GM12873 (cell line): ENCODE data around the gene CREB3L1.

Experiments
- TF ChIP-seq, protein P1 (sequence below): IDR thresholded peaks from 2 replicates; pipeline ENCODE4 v1.5.1; 2012; ENCODE audit warnings: low read depth, mild to moderate bottlenecking, moderate library complexity, low read length, control low read depth; ENCODE audit not compliant: insufficient read depth; ENCODE audit errors: missing control alignments

CREB3L1 gene

DNA sequence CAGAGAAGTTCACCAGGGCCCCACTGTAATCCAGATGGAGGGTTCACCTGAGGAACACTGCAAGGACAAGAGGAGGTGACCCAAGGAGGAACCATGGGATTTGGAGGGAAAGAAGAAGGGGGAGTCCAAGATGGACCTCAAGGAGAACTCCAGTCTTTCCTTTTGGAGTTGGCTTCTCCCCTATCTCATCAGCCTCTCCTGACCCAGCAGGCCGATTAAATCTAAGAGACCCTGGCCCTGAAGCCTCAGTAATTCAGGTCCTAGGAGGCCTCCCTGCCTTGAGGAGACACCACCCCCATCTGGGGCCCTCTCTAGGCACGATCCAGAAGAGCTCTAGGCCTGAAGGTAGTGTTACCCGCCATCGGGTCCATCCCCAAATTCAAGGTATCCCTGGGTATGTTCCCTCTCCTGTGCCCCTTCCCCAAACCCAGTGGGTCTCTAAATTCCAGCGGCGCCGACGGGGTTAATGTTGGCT, 54.7 kb downstream of the CREB3L1 start:
- TF ChIP-seq, protein P1, sequence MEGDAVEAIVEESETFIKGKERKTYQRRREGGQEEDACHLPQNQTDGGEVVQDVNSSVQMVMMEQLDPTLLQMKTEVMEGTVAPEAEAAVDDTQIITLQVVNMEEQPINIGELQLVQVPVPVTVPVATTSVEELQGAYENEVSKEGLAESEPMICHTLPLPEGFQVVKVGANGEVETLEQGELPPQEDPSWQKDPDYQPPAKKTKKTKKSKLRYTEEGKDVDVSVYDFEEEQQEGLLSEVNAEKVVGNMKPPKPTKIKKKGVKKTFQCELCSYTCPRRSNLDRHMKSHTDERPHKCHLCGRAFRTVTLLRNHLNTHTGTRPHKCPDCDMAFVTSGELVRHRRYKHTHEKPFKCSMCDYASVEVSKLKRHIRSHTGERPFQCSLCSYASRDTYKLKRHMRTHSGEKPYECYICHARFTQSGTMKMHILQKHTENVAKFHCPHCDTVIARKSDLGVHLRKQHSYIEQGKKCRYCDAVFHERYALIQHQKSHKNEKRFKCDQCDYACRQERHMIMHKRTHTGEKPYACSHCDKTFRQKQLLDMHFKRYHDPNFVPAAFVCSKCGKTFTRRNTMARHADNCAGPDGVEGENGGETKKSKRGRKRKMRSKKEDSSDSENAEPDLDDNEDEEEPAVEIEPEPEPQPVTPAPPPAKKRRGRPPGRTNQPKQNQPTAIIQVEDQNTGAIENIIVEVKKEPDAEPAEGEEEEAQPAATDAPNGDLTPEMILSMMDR = no peak

DNA sequence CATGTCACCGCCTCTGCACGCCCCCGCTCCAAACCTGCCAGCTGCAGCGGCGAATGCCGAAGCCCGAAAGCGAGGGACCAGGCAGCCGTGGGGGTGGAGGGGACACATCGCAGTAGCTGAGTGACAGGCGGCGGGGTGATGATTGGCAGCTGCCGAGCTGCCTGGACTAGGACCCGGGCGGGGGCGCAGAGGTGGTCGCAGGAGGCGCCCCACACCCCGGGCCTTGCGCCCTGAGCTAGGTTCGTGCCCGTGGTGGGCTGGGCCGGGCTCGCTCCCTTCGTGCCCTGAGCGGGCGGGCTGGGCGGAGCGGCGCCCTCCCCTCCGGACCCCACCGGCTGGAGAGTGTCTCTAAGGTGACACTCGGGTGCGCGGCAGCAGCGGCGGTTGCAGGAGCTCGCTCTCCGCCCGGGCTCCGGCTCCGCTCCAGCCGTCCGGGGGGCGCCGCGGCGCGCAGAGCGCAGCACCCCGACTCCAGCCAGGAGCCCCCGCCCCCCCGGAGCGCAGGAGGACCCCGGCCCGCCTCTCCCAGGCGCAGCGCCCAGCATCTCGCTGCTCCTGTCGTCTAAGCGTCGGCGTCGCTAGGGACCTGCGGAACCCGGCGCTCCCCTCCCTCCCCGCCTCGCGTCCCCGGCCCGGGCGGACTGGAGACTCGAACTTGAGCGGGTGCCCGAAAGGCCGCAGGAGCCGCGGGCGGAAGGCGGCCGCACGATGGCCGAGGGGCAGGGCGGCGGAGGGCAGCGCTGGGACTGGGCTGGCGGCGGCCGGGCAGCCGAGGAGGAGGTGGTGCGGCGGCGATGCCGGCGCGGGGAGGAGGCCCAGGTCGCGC, 55.3 kb downstream of the CREB3L1 start:
- TF ChIP-seq, protein P1 = no peak

DNA sequence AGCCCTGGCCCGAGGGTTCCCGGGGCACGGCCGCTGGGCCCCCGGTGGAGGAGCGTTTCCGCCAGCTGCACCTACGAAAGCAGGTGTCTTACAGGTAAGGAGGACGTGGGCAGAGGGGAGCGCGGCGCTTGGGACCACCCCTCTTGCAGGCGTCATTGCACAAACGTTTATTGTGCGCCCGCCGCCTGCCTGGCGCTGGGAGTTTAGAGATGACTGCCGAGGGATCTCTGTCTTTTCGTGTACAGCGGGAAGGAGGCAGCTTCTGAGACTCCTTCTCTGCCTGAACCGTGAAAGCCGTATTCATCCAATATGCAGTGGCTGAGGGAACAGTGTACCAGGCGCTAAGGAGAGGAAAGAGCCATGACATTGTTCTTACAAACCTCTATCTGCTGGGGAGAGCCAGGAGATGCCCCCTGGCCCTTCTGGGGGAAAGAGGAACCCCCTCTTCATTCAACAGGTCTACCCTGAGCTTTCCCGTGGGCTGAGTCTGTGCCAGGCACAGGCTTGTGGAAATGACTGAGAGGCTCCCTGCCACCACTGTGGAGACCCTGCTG, 56.0 kb downstream of the CREB3L1 start:
- TF ChIP-seq, protein P1 = no peak

DNA sequence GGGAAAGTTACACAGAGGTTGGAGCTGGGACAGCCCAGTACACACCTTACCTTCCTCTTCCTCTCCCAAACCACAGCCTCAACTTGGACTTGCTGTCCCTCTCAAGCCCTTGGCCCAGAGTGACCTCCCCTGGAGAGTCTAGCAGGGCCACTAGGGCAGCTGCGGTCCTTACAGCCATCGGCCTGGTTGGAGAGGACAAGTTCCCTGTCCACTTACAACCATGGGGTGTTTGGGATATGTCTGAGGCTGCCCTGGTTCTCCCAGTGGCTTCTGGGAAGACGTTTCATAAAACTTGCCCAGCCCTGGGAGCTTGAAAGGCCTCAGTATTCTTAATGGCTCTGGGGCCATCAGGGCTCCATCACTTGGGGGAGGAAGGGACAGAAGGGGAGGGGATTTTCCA, 56.7 kb downstream of the CREB3L1 start:
- TF ChIP-seq, protein P1 = no peak

DNA sequence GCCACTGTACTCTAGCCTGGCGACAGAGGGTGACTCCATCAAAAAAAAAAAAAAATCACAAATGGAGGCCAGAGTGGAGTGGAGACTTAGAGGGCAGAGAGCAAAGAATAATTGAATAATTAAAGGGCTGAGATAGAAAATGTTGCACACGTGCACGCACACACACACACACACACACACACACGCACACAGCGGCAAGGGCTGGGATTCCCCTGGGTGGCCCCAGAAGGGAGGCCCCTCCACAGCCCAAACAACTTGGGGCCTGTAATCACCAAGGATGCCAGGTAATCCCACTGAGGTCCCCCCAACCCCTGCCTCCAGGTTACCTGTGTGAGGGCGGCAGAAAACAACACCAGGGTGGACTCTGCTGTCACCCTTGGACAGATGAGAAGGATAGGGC, 57.8 kb downstream of the CREB3L1 start:
- TF ChIP-seq, protein P1 = no peak

DNA sequence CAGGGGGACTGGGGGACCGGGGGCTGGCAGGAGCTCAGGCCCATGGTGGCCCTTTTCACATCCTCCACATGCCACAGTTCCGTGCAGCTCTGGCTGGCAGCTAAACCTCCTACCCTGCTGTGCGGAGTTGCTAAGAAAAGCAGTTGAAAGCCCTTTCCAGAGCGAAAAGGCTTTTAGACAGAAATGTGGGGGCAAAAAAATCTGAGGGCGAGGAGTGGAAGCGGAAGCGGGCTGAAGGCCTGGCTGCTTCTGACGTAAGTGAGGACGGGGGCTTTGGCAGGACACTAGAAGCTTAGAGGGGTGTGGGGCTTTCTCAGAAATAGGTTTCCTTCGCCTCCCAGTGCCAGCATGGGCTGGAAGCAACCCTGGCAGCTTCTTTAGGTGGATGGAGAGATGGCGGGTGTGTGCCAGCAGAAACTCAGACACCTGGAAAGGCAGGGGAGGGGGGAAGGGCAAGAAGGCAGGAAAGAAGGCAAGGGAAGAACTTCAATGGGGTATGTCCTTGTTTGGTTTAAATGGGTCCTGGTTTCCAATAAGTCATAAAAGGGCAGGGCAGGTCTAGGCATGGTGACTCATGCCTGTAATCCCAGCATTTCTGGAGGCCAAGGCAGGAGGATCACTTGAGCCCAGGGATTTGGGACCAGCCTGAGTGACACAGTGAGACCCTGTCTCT, 58.6 kb downstream of the CREB3L1 start:
- TF ChIP-seq, protein P1 = no peak

DNA sequence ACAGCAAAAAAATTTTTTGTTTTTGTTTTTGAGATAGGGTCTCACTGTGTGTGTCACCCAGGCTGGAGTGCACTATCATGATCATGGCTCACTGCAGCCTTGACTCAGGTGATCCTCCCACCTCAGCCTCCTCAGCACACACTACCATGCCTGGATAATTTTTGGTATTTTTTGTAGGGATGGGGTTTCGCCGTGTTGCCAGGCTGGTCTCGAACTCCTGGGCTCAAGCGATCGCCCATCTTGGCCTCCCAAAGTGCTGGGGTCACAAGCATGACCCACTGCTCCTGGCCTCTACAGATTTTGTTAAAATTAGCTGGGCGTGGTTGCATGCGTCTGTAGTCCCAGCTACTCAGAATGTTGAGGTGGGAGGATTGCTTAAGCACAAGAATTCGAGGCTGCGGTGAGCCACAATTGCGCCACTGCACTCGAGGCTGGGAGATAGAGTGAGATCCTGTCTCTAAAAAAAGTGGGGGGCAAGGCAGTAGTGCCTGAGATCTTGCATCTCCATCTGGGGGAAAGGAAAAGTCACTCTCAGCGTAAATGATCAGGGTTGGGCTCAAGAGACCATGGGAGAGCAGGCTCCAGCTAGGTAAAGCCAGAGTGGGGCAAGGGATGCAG, 59.2 kb downstream of the CREB3L1 start:
- TF ChIP-seq, protein P1 = no peak
